K562 (cell line): Measurements from ENCODE around the gene CNIH1. TPM values are rescaled to one million over a fixed set of nuclear protein-coding genes. Genes with fewer than 3 reads are reported as not detected.

Source experiments
- DIDO1 ChIP-seq: fragments of 450-650 bp; IDR thresholded peaks from 2 replicates; pipeline ENCODE4 v1.6.1; 2016; ENCODE audit warnings: low read depth, missing biosample characterization, missing genetic modification characterization
- GTF2F1 ChIP-seq: IDR thresholded peaks from 2 replicates; pipeline ENCODE4 v1.6.1; 2011; ENCODE audit warnings: low read depth, low read length, improper control_type of control experiment
- KDM1A ChIP-seq, 2 experiments: fragments of 450-650 bp; IDR thresholded peaks; 2 replicates each; pipeline ENCODE4 v1.6.1; 2016; ENCODE audit warnings: mild to moderate bottlenecking in 2 of 2
- NFYB ChIP-seq: IDR thresholded peaks from 2 replicates; pipeline ENCODE4 v1.6.1; 2011; ENCODE audit warnings: mild to moderate bottlenecking, moderate library complexity; ENCODE audit not compliant: insufficient read length; ENCODE audit errors: extremely low read depth
- RBM39 ChIP-seq: fragments of 200-400 bp; formaldehyde crosslinking; optimal IDR thresholded peaks from 2 replicates; pipeline ENCODE3; 2018; ENCODE audit warnings: low read depth, low read length
- SRSF3 ChIP-seq: fragments of 200-400 bp; formaldehyde crosslinking; IDR thresholded peaks from 2 replicates; pipeline ENCODE4 v1.6.1; 2016; ENCODE audit warnings: mild to moderate bottlenecking, low read length, moderate library complexity; ENCODE audit not compliant: insufficient read depth
- TAF15 ChIP-seq: fragments of 200-400 bp; formaldehyde crosslinking; IDR thresholded peaks from 2 replicates; pipeline ENCODE4 v1.6.1; 2017; ENCODE audit warnings: mild to moderate bottlenecking, low read depth, low read length, moderate library complexity
- TGIF2 ChIP-seq: sonication (generic); formaldehyde crosslinking; IDR thresholded peaks from 2 replicates; pipeline ENCODE4 v1.8.1; 2022; ENCODE audit warnings: mild to moderate bottlenecking, missing genetic modification reagents, moderate library complexity
- ZKSCAN8 ChIP-seq: fragments of 200-800 bp; sonication (Bioruptor generic); IDR thresholded peaks from 2 replicates; pipeline ENCODE4 v1.6.1; 2016; ENCODE audit warnings: missing genetic modification characterization, missing compliant biosample characterization
- polyA plus RNA-seq, 8 experiments: library from polyadenylated mRNA; depleted of rRNA in 4 of 8; stranded (reverse) in 5 of 8; unstranded in 3 of 8; fragments of >200 nt; fragmentation: Nextera tagmentation in 2 of 8; fragmentation: Illumina TruSeq in 1 of 8; extraction: Ambion mirVana in 2 of 8; extraction: Trizol in 1 of 8; gene quantifications; 2 replicates each; pipeline versions ENCODE4 v1.2.1 to v1.2.3, GENCODE V29; 2011 to 2014; ENCODE audit warnings: inconsistent platforms in 1 of 8, missing spikeins in 1 of 8
- total RNA-seq, 7 experiments: library from RNA; depleted of rRNA in 6 of 7; stranded (reverse); fragments of >200 nt in 6 of 7; fragmentation: Illumina TruSeq in 2 of 7; extraction: Trizol in 2 of 7; gene quantifications; 2 replicates each; pipeline versions ENCODE4 v1.2.1 to v1.2.3, GENCODE V29; 2011 to 2021; ENCODE audit warnings: low replicate concordance in 1 of 7
- TF ChIP-seq, protein P1 (sequence below): sonication (generic); formaldehyde crosslinking; IDR thresholded peaks from 2 replicates; pipeline ENCODE4 v1.8.0; 2023; ENCODE audit warnings: missing genetic modification reagents, mild to moderate bottlenecking, borderline replicate concordance
- TF ChIP-seq, protein P2 (sequence below): sonication (generic); formaldehyde crosslinking; IDR thresholded peaks from 2 replicates; pipeline ENCODE4 v1.8.1; 2023; ENCODE audit warnings: missing genetic modification reagents, mild to moderate bottlenecking, borderline replicate concordance
- TF ChIP-seq, protein P3 (sequence below): fragments of 250-450 bp; sonication (Bioruptor Pico); IDR thresholded peaks from 2 replicates; pipeline ENCODE4 v1.4.0; 2020
- TF ChIP-seq, protein P4 (sequence below): fragments of 450-650 bp; IDR thresholded peaks from 2 replicates; pipeline ENCODE4 v1.6.1; 2016
- TF ChIP-seq, protein P5 (sequence below): sonication (generic); formaldehyde crosslinking; IDR thresholded peaks from 2 replicates; pipeline ENCODE4 v1.8.1; 2023; ENCODE audit warnings: mild to moderate bottlenecking, missing genetic modification reagents

CNIH1 gene
- total and polyA plus RNA-seq, 9 of the 15 experiments (the other 6 are each of a cell fraction or from before 2014, with no cell fraction given), result 13.9 to 283 (median 77.3) TPM

DNA sequence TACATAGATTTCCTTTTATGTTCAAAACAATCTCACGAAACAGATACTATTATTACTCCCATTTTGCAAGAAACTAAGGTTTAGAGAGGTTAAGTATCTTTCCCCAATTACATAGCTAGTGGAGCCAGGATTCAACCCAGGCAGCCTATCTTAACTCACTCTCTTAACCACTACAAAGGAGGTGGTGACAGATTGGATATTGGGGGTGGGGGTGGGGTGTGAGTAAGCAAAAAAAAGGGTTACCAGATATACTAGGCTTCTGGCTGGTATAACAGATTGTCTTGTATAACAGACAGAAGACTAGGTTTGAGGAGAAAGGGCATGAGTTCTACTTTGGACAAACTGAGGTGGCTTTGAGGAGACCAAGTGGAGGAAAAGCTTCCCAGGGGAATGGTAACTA is 45.5 kb upstream of the CNIH1 start (continued):
- TF ChIP-seq, protein P1, sequence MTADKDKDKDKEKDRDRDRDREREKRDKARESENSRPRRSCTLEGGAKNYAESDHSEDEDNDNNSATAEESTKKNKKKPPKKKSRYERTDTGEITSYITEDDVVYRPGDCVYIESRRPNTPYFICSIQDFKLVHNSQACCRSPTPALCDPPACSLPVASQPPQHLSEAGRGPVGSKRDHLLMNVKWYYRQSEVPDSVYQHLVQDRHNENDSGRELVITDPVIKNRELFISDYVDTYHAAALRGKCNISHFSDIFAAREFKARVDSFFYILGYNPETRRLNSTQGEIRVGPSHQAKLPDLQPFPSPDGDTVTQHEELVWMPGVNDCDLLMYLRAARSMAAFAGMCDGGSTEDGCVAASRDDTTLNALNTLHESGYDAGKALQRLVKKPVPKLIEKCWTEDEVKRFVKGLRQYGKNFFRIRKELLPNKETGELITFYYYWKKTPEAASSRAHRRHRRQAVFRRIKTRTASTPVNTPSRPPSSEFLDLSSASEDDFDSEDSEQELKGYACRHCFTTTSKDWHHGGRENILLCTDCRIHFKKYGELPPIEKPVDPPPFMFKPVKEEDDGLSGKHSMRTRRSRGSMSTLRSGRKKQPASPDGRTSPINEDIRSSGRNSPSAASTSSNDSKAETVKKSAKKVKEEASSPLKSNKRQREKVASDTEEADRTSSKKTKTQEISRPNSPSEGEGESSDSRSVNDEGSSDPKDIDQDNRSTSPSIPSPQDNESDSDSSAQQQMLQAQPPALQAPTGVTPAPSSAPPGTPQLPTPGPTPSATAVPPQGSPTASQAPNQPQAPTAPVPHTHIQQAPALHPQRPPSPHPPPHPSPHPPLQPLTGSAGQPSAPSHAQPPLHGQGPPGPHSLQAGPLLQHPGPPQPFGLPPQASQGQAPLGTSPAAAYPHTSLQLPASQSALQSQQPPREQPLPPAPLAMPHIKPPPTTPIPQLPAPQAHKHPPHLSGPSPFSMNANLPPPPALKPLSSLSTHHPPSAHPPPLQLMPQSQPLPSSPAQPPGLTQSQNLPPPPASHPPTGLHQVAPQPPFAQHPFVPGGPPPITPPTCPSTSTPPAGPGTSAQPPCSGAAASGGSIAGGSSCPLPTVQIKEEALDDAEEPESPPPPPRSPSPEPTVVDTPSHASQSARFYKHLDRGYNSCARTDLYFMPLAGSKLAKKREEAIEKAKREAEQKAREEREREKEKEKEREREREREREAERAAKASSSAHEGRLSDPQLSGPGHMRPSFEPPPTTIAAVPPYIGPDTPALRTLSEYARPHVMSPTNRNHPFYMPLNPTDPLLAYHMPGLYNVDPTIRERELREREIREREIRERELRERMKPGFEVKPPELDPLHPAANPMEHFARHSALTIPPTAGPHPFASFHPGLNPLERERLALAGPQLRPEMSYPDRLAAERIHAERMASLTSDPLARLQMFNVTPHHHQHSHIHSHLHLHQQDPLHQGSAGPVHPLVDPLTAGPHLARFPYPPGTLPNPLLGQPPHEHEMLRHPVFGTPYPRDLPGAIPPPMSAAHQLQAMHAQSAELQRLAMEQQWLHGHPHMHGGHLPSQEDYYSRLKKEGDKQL (CRISPR knock-in tag), result no peak
- TF ChIP-seq GTF2F1, result no peak
- TF ChIP-seq NFYB, result no peak
- no peak for TF ChIP-seq TGIF2 (CRISPR knock-in tag)
- TF ChIP-seq SRSF3, result no peak
- TF ChIP-seq, protein P2, sequence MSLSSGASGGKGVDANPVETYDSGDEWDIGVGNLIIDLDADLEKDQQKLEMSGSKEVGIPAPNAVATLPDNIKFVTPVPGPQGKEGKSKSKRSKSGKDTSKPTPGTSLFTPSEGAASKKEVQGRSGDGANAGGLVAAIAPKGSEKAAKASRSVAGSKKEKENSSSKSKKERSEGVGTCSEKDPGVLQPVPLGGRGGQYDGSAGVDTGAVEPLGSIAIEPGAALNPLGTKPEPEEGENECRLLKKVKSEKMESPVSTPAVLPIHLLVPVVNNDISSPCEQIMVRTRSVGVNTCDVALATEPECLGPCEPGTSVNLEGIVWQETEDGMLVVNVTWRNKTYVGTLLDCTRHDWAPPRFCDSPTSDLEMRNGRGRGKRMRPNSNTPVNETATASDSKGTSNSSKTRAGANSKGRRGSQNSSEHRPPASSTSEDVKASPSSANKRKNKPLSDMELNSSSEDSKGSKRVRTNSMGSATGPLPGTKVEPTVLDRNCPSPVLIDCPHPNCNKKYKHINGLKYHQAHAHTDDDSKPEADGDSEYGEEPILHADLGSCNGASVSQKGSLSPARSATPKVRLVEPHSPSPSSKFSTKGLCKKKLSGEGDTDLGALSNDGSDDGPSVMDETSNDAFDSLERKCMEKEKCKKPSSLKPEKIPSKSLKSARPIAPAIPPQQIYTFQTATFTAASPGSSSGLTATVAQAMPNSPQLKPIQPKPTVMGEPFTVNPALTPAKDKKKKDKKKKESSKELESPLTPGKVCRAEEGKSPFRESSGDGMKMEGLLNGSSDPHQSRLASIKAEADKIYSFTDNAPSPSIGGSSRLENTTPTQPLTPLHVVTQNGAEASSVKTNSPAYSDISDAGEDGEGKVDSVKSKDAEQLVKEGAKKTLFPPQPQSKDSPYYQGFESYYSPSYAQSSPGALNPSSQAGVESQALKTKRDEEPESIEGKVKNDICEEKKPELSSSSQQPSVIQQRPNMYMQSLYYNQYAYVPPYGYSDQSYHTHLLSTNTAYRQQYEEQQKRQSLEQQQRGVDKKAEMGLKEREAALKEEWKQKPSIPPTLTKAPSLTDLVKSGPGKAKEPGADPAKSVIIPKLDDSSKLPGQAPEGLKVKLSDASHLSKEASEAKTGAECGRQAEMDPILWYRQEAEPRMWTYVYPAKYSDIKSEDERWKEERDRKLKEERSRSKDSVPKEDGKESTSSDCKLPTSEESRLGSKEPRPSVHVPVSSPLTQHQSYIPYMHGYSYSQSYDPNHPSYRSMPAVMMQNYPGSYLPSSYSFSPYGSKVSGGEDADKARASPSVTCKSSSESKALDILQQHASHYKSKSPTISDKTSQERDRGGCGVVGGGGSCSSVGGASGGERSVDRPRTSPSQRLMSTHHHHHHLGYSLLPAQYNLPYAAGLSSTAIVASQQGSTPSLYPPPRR (CRISPR knock-in tag), result no peak
- TF ChIP-seq, protein P3, sequence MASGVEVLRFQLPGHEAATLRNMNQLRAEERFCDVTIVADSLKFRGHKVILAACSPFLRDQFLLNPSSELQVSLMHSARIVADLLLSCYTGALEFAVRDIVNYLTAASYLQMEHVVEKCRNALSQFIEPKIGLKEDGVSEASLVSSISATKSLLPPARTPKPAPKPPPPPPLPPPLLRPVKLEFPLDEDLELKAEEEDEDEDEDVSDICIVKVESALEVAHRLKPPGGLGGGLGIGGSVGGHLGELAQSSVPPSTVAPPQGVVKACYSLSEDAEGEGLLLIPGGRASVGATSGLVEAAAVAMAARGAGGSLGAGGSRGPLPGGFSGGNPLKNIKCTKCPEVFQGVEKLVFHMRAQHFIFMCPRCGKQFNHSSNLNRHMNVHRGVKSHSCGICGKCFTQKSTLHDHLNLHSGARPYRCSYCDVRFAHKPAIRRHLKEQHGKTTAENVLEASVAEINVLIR, result no peak
- TF ChIP-seq DIDO1, result no peak
- no peak for TF ChIP-seq ZKSCAN8 (CRISPR knock-in tag)
- TF ChIP-seq, protein P4, sequence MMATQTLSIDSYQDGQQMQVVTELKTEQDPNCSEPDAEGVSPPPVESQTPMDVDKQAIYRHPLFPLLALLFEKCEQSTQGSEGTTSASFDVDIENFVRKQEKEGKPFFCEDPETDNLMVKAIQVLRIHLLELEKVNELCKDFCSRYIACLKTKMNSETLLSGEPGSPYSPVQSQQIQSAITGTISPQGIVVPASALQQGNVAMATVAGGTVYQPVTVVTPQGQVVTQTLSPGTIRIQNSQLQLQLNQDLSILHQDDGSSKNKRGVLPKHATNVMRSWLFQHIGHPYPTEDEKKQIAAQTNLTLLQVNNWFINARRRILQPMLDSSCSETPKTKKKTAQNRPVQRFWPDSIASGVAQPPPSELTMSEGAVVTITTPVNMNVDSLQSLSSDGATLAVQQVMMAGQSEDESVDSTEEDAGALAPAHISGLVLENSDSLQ, result peak; percentile 38
- TF ChIP-seq RBM39, result no peak
- TF ChIP-seq, protein P5, sequence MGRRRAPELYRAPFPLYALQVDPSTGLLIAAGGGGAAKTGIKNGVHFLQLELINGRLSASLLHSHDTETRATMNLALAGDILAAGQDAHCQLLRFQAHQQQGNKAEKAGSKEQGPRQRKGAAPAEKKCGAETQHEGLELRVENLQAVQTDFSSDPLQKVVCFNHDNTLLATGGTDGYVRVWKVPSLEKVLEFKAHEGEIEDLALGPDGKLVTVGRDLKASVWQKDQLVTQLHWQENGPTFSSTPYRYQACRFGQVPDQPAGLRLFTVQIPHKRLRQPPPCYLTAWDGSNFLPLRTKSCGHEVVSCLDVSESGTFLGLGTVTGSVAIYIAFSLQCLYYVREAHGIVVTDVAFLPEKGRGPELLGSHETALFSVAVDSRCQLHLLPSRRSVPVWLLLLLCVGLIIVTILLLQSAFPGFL, result no peak
- TF ChIP-seq TAF15, result no peak
- peak; percentile 92 for TF ChIP-seq KDM1A (IDR thresholded peaks at IDR 0.05)
